Measurements from ENCODE around the gene INO80E.

DNA sequence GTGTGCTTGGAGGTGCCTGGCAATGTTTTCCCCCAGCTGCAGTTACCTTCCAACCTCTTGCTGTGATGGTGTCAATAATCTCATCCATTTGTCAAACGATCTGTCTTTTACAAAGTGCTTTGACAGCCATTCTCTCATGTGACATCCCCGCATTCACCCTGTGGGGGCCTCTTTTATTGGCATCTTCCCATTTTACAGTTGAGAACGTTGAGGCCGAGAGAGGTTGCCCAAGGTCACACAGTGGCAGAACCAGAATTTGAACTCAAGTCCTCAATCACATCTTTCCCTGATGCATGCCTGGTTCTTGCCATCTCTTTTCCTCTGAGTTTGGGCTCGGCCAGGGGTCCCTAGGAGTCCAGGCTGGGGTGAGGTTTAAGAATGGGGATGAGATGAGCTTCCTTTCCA, 20.9 kb upstream of the INO80E start:
- TF ChIP-seq TOX (CRISPR knock-in tag; IDR thresholded peaks at IDR 0.05; ENCODE audit: borderline replicate concordance) (no peak), ARNTL (CRISPR knock-in tag; IDR thresholded peaks at IDR 0.05; ENCODE audit: borderline replicate concordance, low read depth) (no peak)
